Peyer's patch (tissue), 4 donors: ENCODE measurements around the gene MACC1.

ENCODE experiments used
- POLR2A ChIP-seq, 2 donors: fragments of 450-650 bp; IDR thresholded peaks; one replicate each; pipeline ENCODE4 v1.5.1; 2017; ENCODE audit warnings: antibody characterized with exemption in 2 of 2, mild to moderate bottlenecking in 2 of 2, moderate library complexity in 2 of 2
- TF ChIP-seq, protein P1 (sequence below), 6 experiments: fragments of 450-650 bp in 4 of 6; fragments of 200-600 bp in 2 of 6; sonication (generic) in 1 of 6; IDR thresholded peaks; one replicate each; pipeline ENCODE4 v1.5.1; 2017 to 2019; ENCODE audit warnings: antibody characterized with exemption in 6 of 6, mild to moderate bottlenecking in 3 of 6, moderate library complexity in 1 of 6

DNA sequence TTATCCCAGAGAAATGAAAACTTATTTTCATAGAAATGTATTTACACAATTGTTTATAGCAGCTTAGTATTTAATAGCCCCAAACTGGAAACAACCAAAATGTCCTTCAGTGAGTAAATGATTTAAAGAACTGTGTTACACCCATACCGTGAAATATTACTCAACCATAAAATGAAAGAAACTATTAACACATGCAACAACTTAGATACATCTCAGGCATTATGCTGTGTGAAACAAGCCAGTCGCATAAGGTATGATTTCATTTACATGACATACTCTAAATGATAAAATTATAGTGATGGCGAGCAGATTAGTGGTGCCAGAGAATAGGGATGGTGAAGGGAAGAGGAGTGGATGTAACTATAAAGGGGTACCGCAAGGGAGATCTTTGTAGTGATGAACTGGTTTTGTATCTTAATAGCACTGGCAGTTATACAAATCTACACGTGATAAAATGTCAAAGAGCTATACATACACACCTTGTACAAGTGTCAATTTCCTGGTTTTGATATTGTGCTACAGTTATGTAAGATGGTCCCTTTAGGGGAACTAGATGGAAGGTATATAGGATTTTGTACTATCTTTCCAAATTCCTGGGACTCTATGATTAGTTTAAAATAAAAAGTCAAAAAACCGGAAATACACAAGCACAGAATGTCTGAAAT lies 40.5 kb downstream of the MACC1 start:
- TF ChIP-seq, protein P1, sequence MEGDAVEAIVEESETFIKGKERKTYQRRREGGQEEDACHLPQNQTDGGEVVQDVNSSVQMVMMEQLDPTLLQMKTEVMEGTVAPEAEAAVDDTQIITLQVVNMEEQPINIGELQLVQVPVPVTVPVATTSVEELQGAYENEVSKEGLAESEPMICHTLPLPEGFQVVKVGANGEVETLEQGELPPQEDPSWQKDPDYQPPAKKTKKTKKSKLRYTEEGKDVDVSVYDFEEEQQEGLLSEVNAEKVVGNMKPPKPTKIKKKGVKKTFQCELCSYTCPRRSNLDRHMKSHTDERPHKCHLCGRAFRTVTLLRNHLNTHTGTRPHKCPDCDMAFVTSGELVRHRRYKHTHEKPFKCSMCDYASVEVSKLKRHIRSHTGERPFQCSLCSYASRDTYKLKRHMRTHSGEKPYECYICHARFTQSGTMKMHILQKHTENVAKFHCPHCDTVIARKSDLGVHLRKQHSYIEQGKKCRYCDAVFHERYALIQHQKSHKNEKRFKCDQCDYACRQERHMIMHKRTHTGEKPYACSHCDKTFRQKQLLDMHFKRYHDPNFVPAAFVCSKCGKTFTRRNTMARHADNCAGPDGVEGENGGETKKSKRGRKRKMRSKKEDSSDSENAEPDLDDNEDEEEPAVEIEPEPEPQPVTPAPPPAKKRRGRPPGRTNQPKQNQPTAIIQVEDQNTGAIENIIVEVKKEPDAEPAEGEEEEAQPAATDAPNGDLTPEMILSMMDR (IDR thresholded peaks at IDR 0.05): no peak
- no peak for TF ChIP-seq POLR2A (IDR thresholded peaks at IDR 0.05)
